Stimulated activated CD4-positive, alpha-beta T cell treated with anti-CD3 and anti-CD28 coated beads, Interleukin-4, amount 100 ng/mL, for 4 hours (primary cell): Measurements from ENCODE around the gene IAH1.

Experiments
- DNase-seq, 2 experiments: peaks; one replicate each; pipeline ENCODE4 v3.0.0-alpha.2; 2020

IAH1 gene, protein sequence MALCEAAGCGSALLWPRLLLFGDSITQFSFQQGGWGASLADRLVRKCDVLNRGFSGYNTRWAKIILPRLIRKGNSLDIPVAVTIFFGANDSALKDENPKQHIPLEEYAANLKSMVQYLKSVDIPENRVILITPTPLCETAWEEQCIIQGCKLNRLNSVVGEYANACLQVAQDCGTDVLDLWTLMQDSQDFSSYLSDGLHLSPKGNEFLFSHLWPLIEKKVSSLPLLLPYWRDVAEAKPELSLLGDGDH

DNA sequence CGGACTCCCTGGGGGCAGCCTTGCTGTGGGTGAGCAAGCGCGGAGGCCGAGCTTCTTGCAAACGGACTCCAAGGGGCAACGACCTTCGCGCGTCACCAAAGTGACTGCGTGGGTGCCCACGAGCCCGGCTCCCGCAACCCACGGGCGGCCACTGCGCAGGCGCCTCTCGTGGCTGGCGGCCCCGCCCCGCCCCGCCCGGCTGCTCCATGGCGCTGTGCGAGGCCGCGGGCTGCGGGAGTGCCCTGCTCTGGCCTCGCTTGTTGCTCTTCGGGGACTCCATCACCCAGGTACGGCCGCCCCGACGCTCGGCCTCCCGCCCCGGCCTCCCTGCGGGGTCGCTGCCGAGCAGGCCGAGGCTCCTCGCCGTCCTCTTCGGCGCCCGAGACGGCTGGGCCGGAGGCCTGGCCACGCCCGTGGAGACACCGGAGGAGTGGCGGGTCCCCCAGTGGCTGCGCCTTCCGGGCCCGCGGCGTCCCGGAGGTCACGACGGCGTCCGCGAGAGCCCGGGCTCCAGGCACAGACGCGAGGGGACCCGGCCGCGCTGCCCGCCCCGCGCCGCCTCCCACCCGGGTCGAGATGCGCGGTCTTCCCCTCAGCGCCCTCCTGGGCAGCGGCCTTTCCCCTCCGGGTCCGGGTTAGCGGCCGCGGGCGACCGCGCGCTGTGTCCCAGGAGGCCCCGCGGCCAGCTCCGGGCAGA lies at the start of gene IAH1:
Gene IAH1 (plus strand): TSS at position 191 of the 697 bp plus-strand sequence. CDS start 16 bp downstream, at position 207.
- peak; percentile 73 to 82 for DNase-seq

DNA sequence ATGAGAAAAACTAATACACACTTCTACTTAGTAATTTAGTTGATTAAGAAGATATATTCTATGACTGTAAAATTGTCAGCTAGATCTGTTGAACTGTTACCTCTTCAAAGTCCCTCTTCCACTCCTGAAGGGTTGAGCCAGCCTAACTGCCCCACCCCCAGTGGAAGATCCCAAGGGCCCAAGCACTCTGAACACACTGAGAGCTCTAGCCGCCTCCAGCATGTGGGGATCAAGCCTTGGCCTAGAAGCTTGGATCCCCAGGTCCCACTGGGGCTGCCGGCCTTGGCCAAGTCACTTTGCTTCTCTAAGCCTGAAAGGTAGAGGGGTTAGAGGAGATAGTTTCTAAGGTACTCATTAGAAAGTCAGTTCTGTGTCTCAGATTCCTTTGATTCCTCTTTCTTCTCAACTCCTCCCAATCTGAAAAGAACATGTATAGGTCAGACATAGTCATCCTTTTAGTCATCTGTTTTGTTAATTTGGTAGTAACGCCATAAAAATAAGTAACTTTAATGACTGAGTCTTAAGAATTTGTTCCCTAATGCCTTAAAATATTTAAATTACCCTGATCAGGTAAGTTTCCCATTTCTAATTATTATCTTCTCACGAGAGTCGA lies 45.3 kb upstream of the IAH1 start:
- DNase-seq = no peak

DNA sequence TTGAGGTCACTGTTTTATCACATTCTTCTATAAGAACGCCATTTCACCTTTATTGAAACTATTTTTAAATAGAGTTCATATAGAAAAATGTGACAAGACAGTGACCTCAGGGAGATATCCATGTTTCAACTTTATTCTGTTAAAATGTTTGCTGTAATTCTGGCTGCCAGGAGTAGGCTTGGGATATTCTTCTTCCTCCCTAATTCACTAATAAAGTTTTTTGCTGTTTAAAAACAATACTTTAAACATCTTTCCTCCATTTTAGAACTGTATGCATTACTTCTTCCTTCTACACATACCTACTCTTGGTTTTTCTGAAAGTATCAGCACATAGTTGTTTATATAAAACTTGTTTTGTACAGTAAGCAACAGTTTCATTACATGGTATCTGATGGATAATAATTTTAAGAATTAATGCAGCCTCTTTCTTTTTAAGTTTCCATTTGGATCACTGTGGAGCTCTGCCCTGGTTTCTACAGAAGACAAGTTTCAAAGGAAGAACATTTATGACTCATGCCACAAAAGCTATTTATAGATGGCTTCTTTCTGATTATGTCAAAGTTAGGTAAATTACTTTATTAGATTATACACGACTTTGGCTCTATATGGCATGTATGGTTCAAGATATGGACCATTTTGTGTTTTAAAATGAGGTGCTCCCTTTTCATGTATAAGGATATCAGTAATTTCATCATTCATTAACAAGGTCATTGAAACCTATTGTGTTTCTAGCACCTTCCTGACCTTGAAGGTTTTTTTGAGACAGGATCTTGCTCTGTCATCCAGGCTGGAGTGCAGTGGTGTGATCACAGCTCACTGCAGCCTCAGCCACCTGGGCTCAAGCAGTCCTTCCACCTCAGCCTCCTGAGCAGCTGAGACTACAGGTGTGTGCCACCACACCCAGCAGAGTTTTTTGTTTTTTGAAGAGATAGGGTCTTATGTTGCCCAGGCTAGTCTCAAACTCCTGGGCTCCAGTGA lies 43.7 kb upstream of the IAH1 start:
- DNase-seq = no peak

DNA sequence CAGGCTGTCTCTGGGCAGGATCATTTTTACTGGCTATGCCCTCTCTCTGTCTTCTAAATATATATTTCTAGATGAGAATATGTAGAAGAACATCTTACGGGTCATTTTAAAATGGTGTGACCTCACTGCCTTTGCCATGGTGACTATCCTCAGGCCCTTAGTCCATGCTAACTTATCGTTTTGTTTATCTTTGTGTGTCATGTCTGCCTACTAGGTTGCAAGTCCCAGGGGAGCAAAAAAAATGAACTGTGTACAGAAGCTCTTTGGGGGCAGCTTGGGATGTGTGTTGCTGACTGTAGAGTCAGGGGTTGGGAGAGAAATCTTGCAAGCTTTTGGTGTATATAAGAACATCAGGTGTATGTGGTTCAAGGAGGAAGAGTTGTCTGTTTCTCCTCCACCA lies 39.9 kb upstream of the IAH1 start:
- no peak for DNase-seq

DNA sequence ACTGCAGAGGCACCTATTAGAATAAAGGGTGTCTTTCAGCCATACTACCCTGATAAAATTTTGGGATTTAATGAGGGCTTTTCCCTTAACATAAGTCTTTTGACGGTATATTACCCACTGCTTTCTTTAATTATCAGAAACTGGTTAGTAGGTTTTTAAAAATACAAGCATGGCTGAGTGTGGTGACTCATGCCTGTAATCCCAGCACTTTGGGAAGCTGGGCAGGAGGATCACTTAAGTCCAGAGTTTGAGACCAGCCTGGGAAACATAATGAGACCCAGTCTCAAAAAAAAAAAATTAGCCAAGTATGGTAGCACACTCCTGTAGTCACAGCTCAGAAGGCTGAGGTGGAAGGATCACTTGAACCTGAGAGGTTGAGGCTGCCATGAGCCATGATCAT lies 34.8 kb upstream of the IAH1 start:
- DNase-seq = no peak

DNA sequence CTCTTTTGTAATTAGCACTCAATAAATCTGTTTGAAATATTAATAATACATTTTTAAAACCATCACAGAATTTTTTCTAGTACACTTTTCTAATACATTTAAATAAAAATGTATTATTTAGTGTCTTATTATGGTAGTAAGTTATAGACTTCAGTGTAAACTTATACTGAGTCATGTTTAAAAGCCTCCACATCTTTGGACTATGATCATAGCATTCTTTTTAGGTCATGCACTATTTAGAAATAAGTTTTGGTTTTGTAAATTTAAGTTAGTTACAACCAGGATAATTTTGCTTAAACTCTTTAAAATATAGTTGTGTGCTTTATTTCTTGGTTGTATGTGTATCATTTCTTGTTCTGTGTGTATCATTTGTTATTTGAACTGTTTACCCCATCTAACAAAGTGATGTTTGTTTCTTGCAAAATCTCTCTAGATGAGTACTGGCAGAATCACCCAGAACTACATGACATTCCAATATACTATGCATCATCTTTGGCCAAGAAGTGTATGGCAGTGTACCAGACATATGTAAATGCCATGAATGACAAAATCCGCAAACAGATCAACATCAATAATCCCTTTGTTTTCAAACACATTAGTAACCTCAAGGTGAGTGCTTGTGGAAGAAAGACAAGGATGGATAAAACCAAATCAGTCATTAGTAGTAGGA lies 34.2 kb upstream of the IAH1 start:
- no peak for DNase-seq

DNA sequence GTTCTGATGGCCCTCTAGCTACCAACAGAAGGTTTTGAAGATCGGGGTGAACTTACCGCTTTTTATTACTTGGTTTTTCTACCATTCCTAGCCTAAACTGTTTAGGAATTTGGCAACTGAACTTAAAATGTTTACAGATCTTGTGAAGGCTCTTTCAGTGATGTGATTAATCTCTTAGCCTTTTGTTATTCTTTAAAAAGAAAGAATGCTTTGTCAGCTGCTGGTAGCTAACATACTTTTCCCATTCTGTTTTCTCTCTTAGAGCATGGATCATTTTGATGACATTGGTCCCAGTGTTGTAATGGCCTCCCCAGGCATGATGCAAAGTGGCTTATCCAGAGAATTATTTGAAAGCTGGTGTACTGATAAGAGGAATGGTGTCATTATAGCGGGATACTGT lies 32.8 kb upstream of the IAH1 start:
- no peak for DNase-seq

DNA sequence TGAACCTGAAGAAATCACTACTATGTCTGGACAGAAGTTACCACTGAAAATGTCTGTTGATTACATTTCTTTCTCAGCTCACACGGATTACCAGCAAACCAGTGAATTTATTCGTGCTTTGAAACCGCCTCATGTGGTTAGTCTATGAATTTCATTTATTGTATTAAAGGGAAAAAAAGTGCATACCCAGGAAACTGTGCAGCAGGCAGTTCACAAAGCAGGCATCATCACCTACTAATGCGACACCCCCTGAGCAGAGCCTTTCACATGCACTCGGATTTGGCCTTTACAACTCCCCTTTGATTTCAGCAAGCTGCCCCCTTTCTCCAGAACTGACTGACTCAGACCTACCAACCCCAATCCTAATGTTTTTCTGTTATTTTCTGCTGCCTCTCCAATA lies 30.8 kb upstream of the IAH1 start:
- no peak for DNase-seq

DNA sequence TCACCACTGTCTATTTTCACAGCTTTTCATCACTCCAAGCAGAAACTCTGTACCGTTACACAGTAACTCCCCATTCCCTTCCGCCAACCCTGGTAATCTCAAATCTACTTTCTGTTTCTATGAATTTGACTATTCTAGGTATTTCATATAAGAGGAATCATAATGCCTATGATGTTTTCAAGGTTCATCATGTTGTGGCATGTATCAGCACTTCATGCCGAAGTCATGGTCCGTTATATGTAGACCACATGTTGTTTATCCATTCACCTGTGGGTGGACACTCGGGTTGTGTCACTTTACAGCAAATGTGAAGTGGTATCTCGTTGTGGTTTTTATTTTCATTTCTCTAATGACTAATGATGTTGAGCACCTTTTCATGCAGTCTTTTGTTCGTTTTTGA lies 29.3 kb upstream of the IAH1 start:
- DNase-seq = no peak

DNA sequence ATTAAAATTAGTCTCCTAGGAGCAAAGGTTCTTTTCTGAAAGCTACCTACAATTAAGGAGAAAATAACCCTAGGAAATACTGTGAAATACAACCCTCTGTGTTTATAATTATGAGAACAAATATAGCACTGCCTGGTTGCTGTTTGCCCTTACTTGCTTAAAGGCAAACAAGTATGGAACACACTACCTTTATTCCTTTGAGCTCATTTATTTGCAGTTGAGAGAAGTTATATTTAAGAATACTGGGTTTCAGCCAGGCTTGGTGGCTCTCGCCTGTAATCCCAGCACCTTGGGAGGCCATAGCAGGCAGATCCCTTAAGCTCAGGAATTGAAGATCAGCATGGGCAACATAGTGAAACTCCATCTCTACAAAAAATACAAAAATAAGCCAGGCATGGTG lies 23.1 kb upstream of the IAH1 start:
- no peak for DNase-seq

DNA sequence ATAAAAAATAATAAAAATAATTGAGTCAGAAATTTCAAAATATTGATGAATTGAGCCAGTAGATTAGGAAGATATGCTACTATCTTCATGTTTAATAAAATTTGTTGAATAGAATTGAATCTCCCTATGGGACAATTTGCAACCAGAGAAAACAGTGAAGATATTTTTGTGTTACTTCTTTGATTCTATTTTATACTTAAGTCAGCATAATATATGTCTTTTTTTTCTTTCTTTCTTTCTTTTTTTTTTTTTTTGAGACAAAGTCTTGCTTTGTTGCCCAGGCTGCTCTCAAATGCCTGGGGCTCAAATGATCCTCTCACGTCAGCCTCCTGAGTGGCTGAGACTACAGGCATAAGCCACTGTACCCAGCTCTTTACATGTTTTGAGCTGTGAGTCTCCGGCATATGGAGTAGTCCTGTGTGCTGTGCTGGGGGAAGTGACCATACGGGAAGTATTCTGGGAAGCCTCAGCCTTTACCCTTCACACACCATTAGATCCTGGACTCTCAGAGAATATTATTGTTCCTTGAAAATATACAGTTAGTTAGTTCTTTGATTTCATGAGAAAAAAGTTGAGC lies 13.8 kb upstream of the IAH1 start:
- no peak for DNase-seq

DNA sequence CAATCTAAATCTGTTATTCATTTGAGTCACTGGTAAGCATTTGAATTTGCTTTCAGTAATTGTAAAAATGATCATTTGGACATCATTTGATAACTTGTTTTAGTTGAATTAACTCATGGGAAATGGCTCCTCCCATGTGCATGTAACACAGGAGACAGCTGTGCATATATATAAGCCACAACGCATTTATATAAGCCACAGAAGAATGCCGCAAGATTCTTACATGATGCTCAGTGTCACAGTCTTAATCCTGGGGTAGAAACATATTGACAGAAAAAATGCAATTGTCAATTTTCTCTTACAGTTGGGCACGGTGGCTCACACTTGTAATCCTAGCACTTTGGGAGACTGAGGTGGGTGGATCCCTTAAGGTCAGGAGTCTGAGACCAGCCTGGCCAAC lies 13.3 kb upstream of the IAH1 start:
- no peak for DNase-seq

DNA sequence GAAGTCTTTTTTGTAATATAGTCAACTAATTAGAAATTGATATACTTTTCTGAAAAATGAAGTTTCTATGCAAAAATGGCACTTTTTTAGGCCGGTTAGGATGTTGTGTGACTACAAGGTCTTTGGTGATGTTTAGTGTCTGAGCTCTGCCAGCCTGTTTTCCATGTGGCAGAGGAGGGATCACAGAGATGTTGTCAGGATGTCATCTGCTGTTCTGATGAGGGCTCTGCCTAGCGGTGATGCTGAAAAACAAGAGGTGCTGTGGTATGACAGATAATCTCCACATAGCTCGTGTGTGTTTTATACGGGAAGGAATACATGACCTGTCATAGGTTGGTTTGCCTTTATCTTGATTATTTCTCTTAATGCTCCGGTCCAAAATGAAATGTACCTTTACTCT lies 12.0 kb upstream of the IAH1 start:
- DNase-seq = no peak

DNA sequence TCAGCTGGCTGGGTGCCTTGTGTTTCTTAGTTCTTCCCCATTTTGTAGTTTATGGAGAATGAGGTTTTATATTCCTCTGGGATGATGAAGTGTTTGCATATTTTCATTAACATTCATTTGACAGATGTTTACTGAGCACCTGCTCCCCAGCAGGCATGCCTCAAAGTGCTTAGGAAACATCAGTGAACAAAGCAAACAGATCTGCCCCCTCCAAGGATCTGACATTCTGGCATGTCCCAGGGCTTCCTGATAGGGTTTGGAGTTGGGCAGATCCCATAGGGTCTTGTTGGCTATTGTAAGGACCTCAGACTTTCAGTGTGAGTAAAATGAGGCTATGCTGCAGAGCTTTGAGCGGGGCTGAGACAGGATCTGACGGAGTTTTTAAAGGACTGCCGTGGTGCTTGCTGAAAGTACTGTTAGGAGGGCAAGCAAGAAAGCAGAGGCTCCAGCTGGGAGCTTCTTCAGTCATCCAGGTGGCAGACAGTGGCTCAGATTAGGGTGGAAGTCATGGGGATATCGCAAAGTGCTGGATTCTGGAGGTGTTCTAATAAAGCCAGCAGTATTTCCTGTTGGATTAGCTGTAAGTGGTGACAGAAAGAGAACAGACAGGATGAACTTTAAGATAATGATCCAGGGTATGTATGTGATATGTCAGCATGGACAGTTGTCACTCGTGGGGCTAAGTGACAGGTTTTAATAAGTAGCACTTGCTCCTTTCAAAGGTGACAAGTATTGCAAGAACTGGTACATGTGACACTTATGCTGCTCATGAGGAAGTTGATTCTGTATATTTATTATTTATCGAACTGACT lies 11.3 kb upstream of the IAH1 start:
- DNase-seq = no peak

DNA sequence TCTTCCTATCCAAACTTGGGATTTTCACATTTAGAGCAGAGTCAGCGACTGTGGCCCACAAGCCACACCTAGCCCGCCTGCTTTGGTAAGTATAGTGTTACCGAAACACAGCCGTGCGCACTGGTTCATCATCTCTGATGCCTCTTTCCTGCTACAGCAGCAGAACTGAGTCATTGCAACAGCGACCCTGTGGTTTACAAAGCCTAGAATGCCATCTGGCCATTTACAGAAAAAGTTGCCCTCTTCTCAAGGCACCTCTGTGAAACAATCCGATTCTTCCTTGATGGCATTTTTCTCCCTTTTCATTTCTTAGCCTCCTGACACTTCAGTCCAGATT lies 10.7 kb upstream of the IAH1 start:
- DNase-seq = no peak

DNA sequence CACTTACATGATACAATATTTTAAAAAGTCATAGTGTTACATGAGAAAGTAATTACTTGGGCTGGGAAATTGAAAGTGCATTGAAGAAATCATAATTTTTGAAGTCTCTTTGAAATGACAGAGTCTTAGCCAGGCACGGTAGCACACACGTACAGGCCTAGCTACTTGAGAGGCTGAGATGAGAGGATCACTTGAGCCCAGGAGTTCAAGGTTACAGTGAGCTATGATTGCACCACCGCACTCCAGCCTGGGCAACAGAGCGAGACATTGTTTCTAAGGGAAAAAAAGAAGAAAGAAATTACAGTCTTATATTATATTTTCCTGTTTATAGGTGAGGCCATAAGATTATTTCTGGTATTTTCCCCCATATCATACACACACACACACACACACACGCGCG lies 9.2 kb upstream of the IAH1 start:
- no peak for DNase-seq

DNA sequence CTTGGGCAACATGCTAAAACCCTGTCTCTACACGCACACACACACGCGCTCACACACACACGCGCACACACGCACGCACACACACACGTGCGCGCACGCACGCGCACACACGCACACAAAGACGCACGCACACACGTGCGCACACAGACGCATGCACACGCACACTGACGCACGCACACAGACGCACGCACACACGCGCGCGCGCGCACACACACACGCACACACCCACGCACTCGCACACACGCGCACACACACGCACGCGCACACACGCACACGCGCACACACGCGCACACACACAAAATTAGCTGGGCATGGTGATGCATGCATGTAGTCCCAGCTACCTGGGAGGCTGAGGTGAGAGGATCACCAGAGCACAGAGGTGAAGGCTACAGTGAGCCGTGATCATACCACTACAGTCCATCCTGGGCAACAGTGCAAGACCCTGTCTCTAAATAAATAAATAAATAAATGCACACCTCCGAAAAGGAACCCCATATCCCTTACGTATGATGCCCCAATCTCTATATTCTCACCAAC lies 8.1 kb upstream of the IAH1 start:
- no peak for DNase-seq

DNA sequence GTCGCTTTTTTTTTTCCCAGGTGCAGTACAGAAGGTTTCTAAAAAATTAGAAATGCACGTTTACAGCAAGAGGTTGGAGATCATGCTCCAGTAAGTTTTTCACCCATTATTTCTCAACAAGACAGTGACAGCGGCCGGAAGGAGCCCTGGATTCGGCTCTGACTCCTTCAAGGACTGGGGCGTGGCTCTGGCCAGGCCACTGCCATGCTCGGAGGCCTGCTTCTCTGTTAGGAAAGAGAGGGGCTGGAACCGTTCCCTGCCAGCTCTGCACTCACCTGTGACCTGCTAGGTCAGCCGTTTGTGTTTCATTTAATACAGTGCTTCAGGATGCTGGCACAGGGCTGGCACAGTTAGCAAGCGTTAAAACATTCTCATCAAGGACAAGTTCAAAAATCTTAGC lies 6.7 kb upstream of the IAH1 start:
- no peak for DNase-seq

DNA sequence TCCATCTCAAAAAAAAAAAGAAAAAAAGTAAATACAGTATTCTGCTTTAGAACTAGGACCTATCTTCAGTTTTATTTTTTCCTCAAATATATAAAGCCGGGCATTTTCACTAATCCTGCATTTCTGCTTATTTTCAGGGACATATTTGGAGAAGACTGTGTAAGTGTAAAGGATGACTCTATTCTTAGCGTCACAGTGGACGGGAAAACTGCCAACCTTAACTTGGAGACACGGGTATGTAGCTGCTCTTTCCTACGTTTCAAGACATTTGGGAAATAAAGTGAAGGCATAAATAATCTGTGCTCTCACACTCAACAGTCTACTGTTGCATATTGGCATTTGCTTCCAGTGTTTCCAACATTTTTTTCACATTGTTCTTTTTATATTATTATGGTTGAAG lies 3.1 kb upstream of the IAH1 start:
- DNase-seq = no peak

DNA sequence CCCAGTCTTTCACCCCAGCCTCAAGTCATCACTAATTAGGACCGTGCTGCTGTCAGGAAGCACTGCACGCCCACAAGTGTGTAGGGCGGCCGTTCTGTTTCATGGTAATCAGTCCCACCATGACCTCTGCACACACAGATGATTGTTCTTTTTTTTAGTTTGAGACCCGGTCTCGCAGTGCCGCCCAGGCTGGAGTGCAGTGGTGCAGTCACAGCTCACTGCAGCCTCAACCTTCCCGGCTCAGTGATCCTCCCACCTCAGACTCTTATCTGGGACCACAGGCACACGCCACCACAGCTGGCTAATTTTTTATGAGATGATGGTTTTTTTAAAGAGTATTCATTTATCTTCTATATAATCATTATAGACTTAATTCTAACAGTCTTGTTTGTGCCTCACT lies 1.8 kb upstream of the IAH1 start:
- DNase-seq = no peak

DNA sequence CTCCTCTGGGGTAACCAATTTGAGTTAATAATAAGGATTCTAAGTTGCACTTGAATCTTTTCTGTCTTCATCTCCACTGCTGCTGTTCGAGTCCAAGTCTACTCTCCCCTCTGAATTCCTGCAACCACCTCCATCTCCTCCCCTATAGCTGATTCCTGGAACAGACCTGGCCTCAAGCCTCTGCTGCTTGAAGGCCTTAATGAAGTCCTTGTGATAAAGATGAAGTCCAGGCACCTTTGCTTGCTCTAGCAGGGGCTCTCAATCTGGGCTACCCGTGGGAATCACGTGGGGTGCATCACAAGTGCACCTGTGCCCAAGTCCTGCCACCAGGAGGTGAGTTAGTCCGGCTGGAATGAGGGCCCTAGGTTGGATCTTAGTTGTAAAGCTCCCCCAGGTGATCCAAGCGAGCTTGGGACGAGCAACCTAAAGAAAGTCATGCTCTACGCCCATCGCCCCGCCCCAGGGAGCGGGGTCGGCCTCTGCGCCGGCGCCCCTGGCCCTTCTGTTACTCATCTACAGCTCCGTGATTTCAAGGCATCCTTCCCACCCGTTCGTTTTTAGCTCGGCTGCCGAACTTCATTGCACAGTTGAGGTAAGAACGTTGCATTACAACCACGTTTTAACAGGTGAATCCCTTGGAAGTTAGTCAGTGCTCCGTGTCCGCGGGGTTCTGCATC lies 905 bp upstream of the IAH1 start:
- no peak for DNase-seq
